Transverse colon (tissue), 4 donors: Measurements from ENCODE around the gene LARGE1. TPM values are rescaled to one million over a fixed set of nuclear protein-coding genes. Genes with fewer than 3 reads are reported as not detected.

Experiments used
- DNase-seq: peaks from one replicate; pipeline ENCODE4 v3.0.0-alpha.2; 2019
- H3K27ac ChIP-seq, 4 donors: fragments of 200-600 bp; sonication (generic); 2 replicates each; pipeline ENCODE4 v1.5.1; 2016 to 2018; ENCODE audit warnings: inconsistent platforms in 4 of 4
- H3K27me3 ChIP-seq: fragments of 200-600 bp; sonication (generic); 2 replicates; pipeline ENCODE4 v1.5.1; 2017; ENCODE audit warnings: inconsistent platforms
- H3K36me3 ChIP-seq, 4 donors: fragments of 200-600 bp; sonication (generic); 2 replicates each; pipeline ENCODE4 v1.5.1; 2017 to 2019; ENCODE audit warnings: inconsistent platforms in 4 of 4
- H3K4me1 ChIP-seq, 4 donors: fragments of 200-600 bp; sonication (generic); 2 replicates each; pipeline ENCODE4 v1.5.1; 2017 to 2020; ENCODE audit warnings: inconsistent platforms in 4 of 4
- H3K4me3 ChIP-seq, 4 donors: fragments of 200-600 bp; sonication (generic); 1 replicate in 1 of 4; 2 replicates in 3 of 4; pipeline versions ENCODE4 v1.5.1 to v1.6.1; 2017 to 2019; ENCODE audit warnings: inconsistent platforms in 4 of 4
- H3K9me3 ChIP-seq, 2 donors: fragments of 200-600 bp; sonication (generic); 2 replicates each; pipeline ENCODE4 v1.5.1; 2017 to 2019; ENCODE audit warnings: inconsistent platforms in 2 of 2
- CTCF ChIP-seq, 5 experiments: fragments of 200-600 bp in 3 of 5; fragments of 450-650 bp in 2 of 5; sonication (generic) in 3 of 5; IDR thresholded peaks; 1 replicate in 2 of 5; 2 replicates in 3 of 5; pipeline ENCODE4 v1.5.1; 2016 to 2017; ENCODE audit warnings: antibody characterized with exemption in 5 of 5, inconsistent platforms in 3 of 5, mild to moderate bottlenecking in 2 of 5, moderate library complexity in 1 of 5
- EP300 ChIP-seq: sonication (generic); formaldehyde crosslinking; IDR thresholded peaks from one replicate; pipeline ENCODE4 v1.6.1; 2017; ENCODE audit warnings: antibody characterized with exemption, low read depth
- POLR2A ChIP-seq: fragments of 450-650 bp; IDR thresholded peaks from one replicate; pipeline ENCODE4 v1.6.1; 2016; ENCODE audit warnings: antibody characterized with exemption, mild to moderate bottlenecking, moderate library complexity
- POLR2AphosphoS5 ChIP-seq, 3 donors: sonication (generic); formaldehyde crosslinking; IDR thresholded peaks; one replicate each; pipeline ENCODE4 v1.6.1; 2016; ENCODE audit warnings: antibody characterized with exemption in 3 of 3
- WGBS, 2 donors: methylation state at CpG; one replicate each; pipeline ENCODE4 v1.1.5; 2018; ENCODE audit warnings: low coverage in 1 of 2; 5-methylcytosine and 5-hydroxymethylcytosine counted together
- in situ Hi-C, 4 donors: fragments of 200-750 bp; cut with MboI; loops; one replicate each; pipeline versions ENCODE4 v1.15.0 to v1.15.1; 2017; ENCODE audit warnings: low sequenced_read_pairs in 3 of 4, low pct_ligation_motif_present in 1 of 4, low pct_unique_long_range_greater_than_20kb in 1 of 4
- intact Hi-C: fragments of 100-400 bp; cut with DNase I; formaldehyde crosslinking; loops from one replicate; pipeline ENCODE4 v1.15.1; 2023; ENCODE audit warnings: low total_unique reads
- total RNA-seq, 4 donors: library from RNA; depleted of rRNA; stranded (reverse); fragments of >200 nt; gene quantifications; one replicate each; pipeline ENCODE4 v1.1.0, GENCODE V29; 2016

The LARGE1 gene
- total RNA-seq, 4 donors from 2014 or later, result 46.5 to 304 (median 80.5) TPM

DNA sequence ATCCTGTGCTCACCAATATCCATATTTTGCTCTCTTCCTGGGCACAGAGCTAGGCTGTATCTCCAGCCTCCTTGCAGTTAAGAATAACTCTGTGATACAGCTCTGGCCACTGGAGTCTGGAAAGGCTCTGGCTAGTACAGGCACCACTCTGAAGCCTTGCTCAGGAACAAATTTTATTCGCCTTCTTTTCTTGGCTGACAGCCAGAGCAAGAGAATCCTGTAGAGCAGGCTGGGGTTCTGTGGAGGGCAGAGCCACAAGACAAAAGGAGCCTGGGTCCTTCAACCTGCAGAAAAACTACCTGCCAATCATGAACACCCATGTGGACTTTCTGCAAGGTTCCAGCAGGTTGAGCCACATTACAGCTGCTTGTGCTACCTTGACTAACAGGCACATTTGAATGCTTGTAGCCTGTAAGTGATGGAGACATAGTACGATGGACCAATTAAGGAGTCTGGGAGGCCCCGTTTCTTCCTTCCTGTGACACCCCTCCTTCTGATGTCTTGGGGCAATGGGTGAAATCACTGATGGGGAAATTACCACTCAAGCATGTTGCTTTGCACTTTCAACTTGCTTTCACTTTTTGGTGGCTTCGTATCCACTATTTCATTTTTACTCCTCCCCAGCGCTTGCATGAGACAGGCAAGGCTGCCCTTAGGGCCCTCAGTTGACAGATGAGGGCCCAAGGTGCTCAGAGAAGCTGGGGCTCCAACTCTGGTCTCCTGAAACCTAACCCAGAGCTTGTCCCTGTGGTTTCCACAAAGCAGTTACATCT lies 594.9 kb downstream of the LARGE1 start:
- Histone ChIP-seq H3K27me3 (no peaks in the 10 kb centered on the region), H3K4me1 (peaks cover 0 to 16% (median 10%) of the 10 kb centered on the region in 4 donors), H3K4me3 (no peak overlapping the region), H3K36me3 (no peaks in the 10 kb centered on the region), H3K27ac (no peak overlapping the region), H3K9me3 (no peaks in the 10 kb centered on the region)
- TF ChIP-seq CTCF (IDR thresholded peaks at IDR 0.05), result no peak
- TF ChIP-seq POLR2AphosphoS5 (IDR thresholded peaks at IDR 0.05), result no peak
- no peak for TF ChIP-seq POLR2A
- TF ChIP-seq EP300, result no peak
- DNase-seq, result no peak
- 68 to 75% methylated on average over 3 to 5 of the region's 5 CpGs for WGBS, 2 donors
- in situ Hi-C loops, result no loop called here
- intact Hi-C loops, result no loop called here

DNA sequence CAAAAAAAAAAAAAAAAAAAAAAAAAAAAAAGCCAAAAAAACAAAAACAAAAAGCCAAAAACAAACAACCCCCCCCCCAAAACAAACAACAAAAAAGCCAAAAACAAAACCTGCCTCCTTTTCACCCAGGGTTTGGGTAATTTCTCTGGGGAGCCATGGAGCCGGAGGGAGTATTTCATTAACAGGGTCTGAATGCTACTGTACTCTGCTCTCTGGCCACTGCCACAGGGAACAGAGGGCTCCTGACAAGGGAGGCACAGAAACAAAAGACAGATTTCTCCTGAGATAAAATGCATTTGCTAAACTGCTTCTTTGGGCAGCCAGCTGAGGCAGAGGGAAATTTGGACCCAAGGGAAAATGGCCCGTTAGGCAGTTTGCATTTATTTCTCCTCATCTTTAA lies 596.0 kb downstream of the LARGE1 start:
- no peak overlapping the region for H3K27ac ChIP-seq
- H3K4me3 ChIP-seq, result no peak overlapping the region
- TF ChIP-seq POLR2AphosphoS5 (IDR thresholded peaks at IDR 0.05) (no peak), POLR2A (no peak), EP300 (no peak), CTCF (IDR thresholded peaks at IDR 0.05) (no peak)
- no peak for DNase-seq
- no peaks in the 10 kb centered on the region for H3K9me3 ChIP-seq
- in situ Hi-C loops (loop anchor here in 3 of 4 donors (25.0 kb wide), 3 partner anchors 263 to 788 kb away; partner anchors contain the start of gene LARGE1 (in 1 of the 3)), intact Hi-C loops (no loop called here)
- WGBS, 2 donors, result 82 to 95% methylated on average over 2 of the region's 2 CpGs
- no peaks in the 10 kb centered on the region for H3K27me3 ChIP-seq
- H3K36me3 ChIP-seq, result no peaks in the 10 kb centered on the region
- H3K4me1 ChIP-seq, result peaks cover 0 to 10% (median 6%) of the 10 kb centered on the region in 4 donors

DNA sequence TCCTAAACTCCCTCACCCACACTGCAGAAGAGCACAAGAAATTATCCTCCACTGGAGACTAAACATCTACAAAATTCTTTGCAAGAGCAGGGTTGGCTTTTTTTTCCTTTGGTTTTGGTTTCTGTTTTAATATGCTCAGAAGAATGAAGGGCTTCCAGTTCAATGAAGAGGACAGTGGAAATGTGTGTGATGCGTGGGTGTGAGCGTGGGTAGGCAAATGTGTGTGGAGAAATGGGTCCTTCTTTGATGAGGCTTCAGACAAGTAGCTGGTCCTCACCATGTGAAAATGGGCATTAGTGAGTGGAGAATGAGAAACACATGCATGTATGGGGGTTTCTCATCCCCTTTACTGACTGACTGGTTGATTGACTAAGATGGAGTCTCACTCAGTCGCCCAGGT lies 598.8 kb downstream of the LARGE1 start:
- TF ChIP-seq POLR2AphosphoS5 (IDR thresholded peaks at IDR 0.05) (no peak), CTCF (IDR thresholded peaks at IDR 0.05) (no peak), POLR2A (no peak), EP300 (no peak)
- 71 to 93% methylated on average over 2 to 3 of the region's 3 CpGs for whole genome bisulfite sequencing, 2 donors
- no peak overlapping the region for H3K27ac ChIP-seq
- no peak overlapping the region for H3K4me3 ChIP-seq
- intact Hi-C loops, result no loop called here
- in situ Hi-C loops, result loop anchor here in 3 of 4 donors (25.0 kb wide), 3 partner anchors 266 to 791 kb away; partner anchors contain the start of gene LARGE1 (in 1 of the 3)
- H3K9me3 ChIP-seq, result no peaks in the 10 kb centered on the region
- no peaks in the 10 kb centered on the region for H3K4me1 ChIP-seq
- H3K36me3 ChIP-seq, result no peaks in the 10 kb centered on the region
- no peak for DNase-seq
- H3K27me3 ChIP-seq, result no peaks in the 10 kb centered on the region

DNA sequence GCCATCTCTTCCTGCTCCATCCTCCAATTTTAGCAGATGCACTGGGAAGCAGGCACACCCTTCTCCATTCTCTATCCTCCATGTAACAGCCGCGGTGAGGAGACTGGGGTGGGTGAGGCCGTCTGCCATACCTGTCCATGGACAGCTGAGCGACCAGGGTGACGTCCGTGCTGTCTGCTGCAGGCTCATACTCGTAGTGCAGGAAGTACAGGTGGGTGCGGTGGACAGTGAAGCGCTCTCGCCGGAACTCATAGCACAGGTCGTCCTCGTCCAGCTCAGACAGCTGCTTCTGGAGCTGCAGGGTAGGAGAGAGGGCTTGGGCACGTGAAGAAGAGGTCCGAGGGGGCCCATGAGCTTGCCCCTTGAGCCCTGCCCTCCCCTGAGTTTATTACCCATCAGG lies 604.3 kb downstream of the LARGE1 start:
- no peak for DNase-seq
- intact Hi-C loops, result no loop called here
- H3K4me3 ChIP-seq, result no peak overlapping the region
- no peak overlapping the region for H3K27ac ChIP-seq
- peaks cover 0 to 9% (median 0%) of the 10 kb centered on the region in 4 donors for H3K36me3 ChIP-seq
- no peaks in the 10 kb centered on the region for H3K4me1 ChIP-seq
- H3K27me3 ChIP-seq, result no peaks in the 10 kb centered on the region
- WGBS, 2 donors, result 94% methylated on average over 15 of the region's 15 CpGs; no CpG with 5 or more reads in 1 of the 2 donors
- no peak for TF ChIP-seq POLR2AphosphoS5 (IDR thresholded peaks at IDR 0.05)
- TF ChIP-seq POLR2A, result no peak
- TF ChIP-seq EP300, result no peak
- no peak for TF ChIP-seq CTCF (IDR thresholded peaks at IDR 0.05)
- no peaks in the 10 kb centered on the region for H3K9me3 ChIP-seq
- in situ Hi-C loops, result loop anchor here in 3 of 4 donors (25.0 kb wide), 3 partner anchors 271 to 796 kb away; partner anchors contain the start of gene LARGE1 (in 1 of the 3)
